ENCODE results near the gene HUNK. TPM values are rescaled to one million over a fixed set of nuclear protein-coding genes. Genes with fewer than 3 reads are reported as not detected.

The HUNK gene
- total RNA-seq, result 1.9 TPM
- long read RNA-seq, partial matches to known transcripts, result 0 of 4 reads
- long read RNA-seq, other reads (novel, unspliced or antisense), result 4 of 4 reads

GRCh38 chr21:31872452-31873274, at the start of gene HUNK:
HUNK (plus strand) TSS chr21:31873020; CDS start chr21:31873675, 655 bp downstream.
- intact Hi-C loops (cut with DNase I), result no loop called here
- H3K27me3 ChIP-seq (ENCODE audit: low read depth), result peaks cover 58% of the 10 kb centered on the region
- H3K4me3 ChIP-seq, result peak within 1 kb of the TSS; percentile 58
- peaks cover 22% of the 10 kb centered on the region for H3K4me1 ChIP-seq
- H3K9me3 ChIP-seq, result no peaks in the 10 kb centered on the region
- no peaks in the 10 kb centered on the region for H3K36me3 ChIP-seq
- ATAC-seq (peak; percentile 66 to 79), DNase-seq (peak; percentile 56)
- H3K27ac ChIP-seq, result peak within 1 kb of the TSS; percentile 18
- TF ChIP-seq CTCF (IDR thresholded peaks at IDR 0.05), result no peak

GRCh38 chr21:31829736-31830472, 42.9 kb upstream of the HUNK start:
- no peak for TF ChIP-seq CTCF (IDR thresholded peaks at IDR 0.05)
- Histone ChIP-seq H3K4me3 (no peak overlapping the region), H3K27ac (no peak overlapping the region), H3K4me1 (no peaks in the 10 kb centered on the region), H3K27me3 (ENCODE audit: low read depth) (no peaks in the 10 kb centered on the region), H3K36me3 (no peaks in the 10 kb centered on the region), H3K9me3 (no peaks in the 10 kb centered on the region)
- ATAC-seq (no peak), DNase-seq (no peak)
- intact Hi-C loops (cut with DNase I), result no loop called here

- DNase-seq (no peak), ATAC-seq (no peak)
- Histone ChIP-seq H3K4me1 (no peaks in the 10 kb centered on the region), H3K36me3 (no peaks in the 10 kb centered on the region), H3K9me3 (no peaks in the 10 kb centered on the region), H3K27me3 (ENCODE audit: low read depth) (no peaks in the 10 kb centered on the region), H3K4me3 (no peak overlapping the region), H3K27ac (no peak overlapping the region)
- TF ChIP-seq CTCF (IDR thresholded peaks at IDR 0.05), result no peak
- intact Hi-C loops (cut with DNase I), result no loop called here
These were observed 42.1 kb upstream of the HUNK start for GRCh38 chr21:31830701-31831100.

GRCh38 chr21:31837041-31837440, 35.8 kb upstream of the HUNK start:
- Histone ChIP-seq H3K4me3 (no peak overlapping the region), H3K36me3 (no peaks in the 10 kb centered on the region), H3K27me3 (ENCODE audit: low read depth) (no peaks in the 10 kb centered on the region), H3K9me3 (no peaks in the 10 kb centered on the region), H3K27ac (no peak overlapping the region), H3K4me1 (no peaks in the 10 kb centered on the region)
- intact Hi-C loops (cut with DNase I), result no loop called here
- no peak for TF ChIP-seq CTCF (IDR thresholded peaks at IDR 0.05)
- DNase-seq (no peak), ATAC-seq (no peak)

- H3K9me3 ChIP-seq, result no peaks in the 10 kb centered on the region
- ATAC-seq, result no peak
- intact Hi-C loops (cut with DNase I), result no loop called here
- no peaks in the 10 kb centered on the region for H3K36me3 ChIP-seq
- TF ChIP-seq CTCF (IDR thresholded peaks at IDR 0.05), result no peak
- DNase-seq, result no peak
- H3K4me3 ChIP-seq, result no peak overlapping the region
- no peaks in the 10 kb centered on the region for H3K4me1 ChIP-seq
- no peaks in the 10 kb centered on the region for H3K27me3 ChIP-seq (ENCODE audit: low read depth)
- no peak overlapping the region for H3K27ac ChIP-seq
These were observed 35.0 kb upstream of the HUNK start for GRCh38 chr21:31837618-31838390.
